HepG2 (cell line): ENCODE measurements around the gene CBX2. TPM values are rescaled to one million over a fixed set of nuclear protein-coding genes. Genes with fewer than 3 reads are reported as not detected.

Experiments
- ARID3A ChIP-seq: IDR thresholded peaks from 2 replicates; pipeline ENCODE4 v1.6.1; 2012; ENCODE audit warnings: low read depth, low read length, improper control_type of control experiment
- ATF5 ChIP-seq: sonication (generic); formaldehyde crosslinking; IDR thresholded peaks from 2 replicates; pipeline ENCODE4 v1.4.0; 2020; ENCODE audit warnings: mild to moderate bottlenecking, low read depth, missing genetic modification reagents
- CAMTA2 ChIP-seq: sonication (generic); formaldehyde crosslinking; IDR thresholded peaks from 2 replicates; pipeline ENCODE4 v1.4.0; 2020; ENCODE audit warnings: mild to moderate bottlenecking, missing genetic modification reagents, borderline replicate concordance
- FOXJ3 ChIP-seq: sonication (generic); formaldehyde crosslinking; IDR thresholded peaks from 2 replicates; pipeline ENCODE4 v1.4.0; 2020; ENCODE audit warnings: missing genetic modification reagents, mild to moderate bottlenecking, borderline replicate concordance
- MYPOP ChIP-seq: sonication (generic); formaldehyde crosslinking; IDR thresholded peaks from 2 replicates; pipeline ENCODE4 v1.8.1; 2023; ENCODE audit warnings: mild to moderate bottlenecking, moderate library complexity, missing genetic modification reagents
- NFE2 ChIP-seq: sonication (generic); formaldehyde crosslinking; IDR thresholded peaks from 2 replicates; pipeline ENCODE4 v1.4.0; 2020; ENCODE audit warnings: missing genetic modification reagents
- NKX3-1 ChIP-seq: sonication (generic); formaldehyde crosslinking; IDR thresholded peaks from 2 replicates; pipeline ENCODE4 v1.5.0; 2020; ENCODE audit warnings: missing genetic modification reagents
- PBX2 ChIP-seq: IDR thresholded peaks from 2 replicates; pipeline ENCODE4 v1.6.1; 2016; ENCODE audit warnings: control low read depth
- PCBP1 ChIP-seq: fragments of 200-400 bp; formaldehyde crosslinking; IDR thresholded peaks from 2 replicates; pipeline ENCODE4 v1.6.1; 2017; ENCODE audit warnings: mild to moderate bottlenecking, low read depth, low read length, borderline replicate concordance
- SIN3B ChIP-seq: fragments of 150-350 bp; IDR thresholded peaks from 2 replicates; pipeline ENCODE4 v1.6.1; 2014; ENCODE audit warnings: low read length
- ZBTB21 ChIP-seq: sonication (generic); formaldehyde crosslinking; IDR thresholded peaks from 2 replicates; pipeline ENCODE4 v1.4.0; 2020; ENCODE audit warnings: missing genetic modification reagents
- ZBTB37 ChIP-seq: sonication (generic); formaldehyde crosslinking; IDR thresholded peaks from 2 replicates; pipeline ENCODE4 v1.4.0; 2020; ENCODE audit warnings: mild to moderate bottlenecking, missing genetic modification reagents
- ZHX1 ChIP-seq: sonication (generic); formaldehyde crosslinking; IDR thresholded peaks from 2 replicates; pipeline ENCODE4 v1.8.1; 2022; ENCODE audit warnings: low read depth, mild to moderate bottlenecking, missing genetic modification reagents
- ZNF30 ChIP-seq: sonication (generic); formaldehyde crosslinking; IDR thresholded peaks from 2 replicates; pipeline ENCODE4 v1.5.0; 2020; ENCODE audit warnings: mild to moderate bottlenecking, missing genetic modification reagents
- ZNF33B ChIP-seq: sonication (generic); formaldehyde crosslinking; IDR thresholded peaks from 2 replicates; pipeline ENCODE4 v1.5.1; 2020; ENCODE audit warnings: mild to moderate bottlenecking, missing genetic modification reagents
- ZNF414 ChIP-seq: sonication (generic); formaldehyde crosslinking; IDR thresholded peaks from 2 replicates; pipeline ENCODE4 v1.5.0; 2020; ENCODE audit warnings: missing genetic modification reagents
- ZNF572 ChIP-seq: sonication (generic); formaldehyde crosslinking; IDR thresholded peaks from 2 replicates; pipeline ENCODE4 v1.5.1; 2020; ENCODE audit warnings: mild to moderate bottlenecking, missing genetic modification reagents
- ZNF614 ChIP-seq: IDR thresholded peaks from 2 replicates; pipeline ENCODE4 v1.6.1; 2018; ENCODE audit warnings: missing biosample characterization, missing genetic modification reagents, inconsistent platforms, borderline replicate concordance
- ZSCAN9 ChIP-seq: IDR thresholded peaks from 2 replicates; pipeline ENCODE4 v1.6.1; 2016; ENCODE audit warnings: borderline replicate concordance
- polyA plus RNA-seq, 8 experiments: library from polyadenylated mRNA; depleted of rRNA in 3 of 8; stranded (reverse) in 7 of 8; unstranded in 1 of 8; fragments of >200 nt; fragmentation: Illumina TruSeq in 4 of 8; extraction: Trizol in 4 of 8; gene quantifications; 2 replicates each; pipeline versions ENCODE4 v1.2.1 to v1.2.3, GENCODE V29; 2011 to 2016; ENCODE audit warnings: low read depth in 4 of 8, missing spikeins in 1 of 8, mixed read lengths in 1 of 8; ENCODE audit not compliant: insufficient read depth in 1 of 8
- total RNA-seq, 5 experiments: library from RNA; depleted of rRNA; stranded (reverse); fragments of >200 nt; fragmentation: Illumina TruSeq; extraction: Trizol; gene quantifications; 2 replicates each; pipeline ENCODE4 v1.2.3, GENCODE V29; 2016; ENCODE audit warnings: low read depth in 1 of 5

CBX2 gene
- total and polyA plus RNA-seq, 2 of the 13 experiments (the other 11 are each of a cell fraction or from before 2014, with no cell fraction given), result 14.5 to 31.1 TPM

GRCh38 chr17:79789943-79790804 is 12.2 kb downstream of the CBX2 start (continued):
- TF ChIP-seq MYPOP (CRISPR knock-in tag), result peak; percentile 20; the same call in 1 of the 2 replicates
- no peak for TF ChIP-seq CAMTA2 (CRISPR knock-in tag)
- TF ChIP-seq ZBTB21, result no peak
- 0 out of 2 replicates have a peak, but pooled peaks have one; percentile 39 for TF ChIP-seq ZNF30 (CRISPR knock-in tag)
- TF ChIP-seq SIN3B, result no peak
- no peak for TF ChIP-seq NFE2 (CRISPR knock-in tag)
- no peak for TF ChIP-seq NKX3-1 (CRISPR knock-in tag)
- TF ChIP-seq ARID3A, result no peak
- no peak for TF ChIP-seq ATF5 (CRISPR knock-in tag)
- TF ChIP-seq ZNF614 (CRISPR knock-in tag), result no peak
- no peak; the same call in 1 of the 2 replicates for TF ChIP-seq ZNF414 (CRISPR knock-in tag)
- TF ChIP-seq PBX2 (CRISPR knock-in tag), result no peak
- TF ChIP-seq ZBTB37 (CRISPR knock-in tag), result no peak
- no peak for TF ChIP-seq ZHX1
- TF ChIP-seq ZNF33B (CRISPR knock-in tag), result no peak
- no peak for TF ChIP-seq ZNF572 (CRISPR knock-in tag)
- no peak; the same call in 1 of the 2 replicates for TF ChIP-seq ZSCAN9 (CRISPR knock-in tag)
- no peak for TF ChIP-seq PCBP1
- TF ChIP-seq FOXJ3 (CRISPR knock-in tag), result no peak
